Middle frontal gyrus (tissue), 1 donor: ENCODE results near the gene SFMBT2.
"Not testable (repeated sequence)": the region's sequence is repeated elsewhere in the genome, so short reads cannot be mapped to it uniquely, and the experiment has no call there.

Experiments used
- DNase-seq: peaks from one replicate; pipeline ENCODE4 v3.0.0-alpha.2; 2015; ENCODE audit warnings: low spot score; ENCODE audit errors: extremely low spot score

Gene SFMBT2

DNA sequence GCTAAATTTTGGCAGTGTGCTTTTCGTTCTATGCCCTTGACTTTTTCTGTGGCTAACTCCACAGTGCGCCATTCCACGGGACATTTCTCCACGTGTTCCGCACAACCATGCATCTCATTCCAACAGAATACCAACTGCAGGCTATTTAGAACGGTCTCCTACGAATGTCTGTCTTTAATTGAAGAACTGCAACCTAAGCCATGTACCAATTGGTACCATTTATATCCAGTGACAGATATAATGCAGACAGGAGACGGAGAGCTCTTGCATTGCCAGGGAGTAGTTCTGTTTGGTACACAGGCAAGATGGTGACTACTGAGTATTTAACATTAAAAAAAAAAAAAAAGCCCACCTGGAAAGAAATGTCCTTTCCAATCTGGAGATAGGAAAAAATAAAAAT is 9.1 kb downstream of the SFMBT2 start:
- no peak for DNase-seq

DNA sequence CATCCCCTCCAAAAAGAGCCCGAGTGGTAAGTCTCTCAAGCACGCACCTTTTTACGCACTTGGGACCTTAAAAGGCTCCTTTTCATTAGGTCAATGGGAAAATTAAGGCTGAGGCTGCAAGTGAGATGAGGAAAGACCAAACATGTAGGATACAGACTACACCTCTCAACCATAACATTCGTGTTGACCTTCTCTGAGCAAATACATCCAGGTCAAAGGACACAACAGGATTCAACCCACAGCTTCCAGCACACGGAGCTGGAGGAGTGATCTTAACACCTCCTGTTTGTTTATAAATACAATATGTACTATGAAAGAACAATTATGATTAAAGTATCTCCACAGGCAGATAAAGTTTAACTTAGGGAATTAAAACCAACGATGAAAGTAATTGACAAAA is 9.7 kb downstream of the SFMBT2 start:
- DNase-seq: no peak

DNA sequence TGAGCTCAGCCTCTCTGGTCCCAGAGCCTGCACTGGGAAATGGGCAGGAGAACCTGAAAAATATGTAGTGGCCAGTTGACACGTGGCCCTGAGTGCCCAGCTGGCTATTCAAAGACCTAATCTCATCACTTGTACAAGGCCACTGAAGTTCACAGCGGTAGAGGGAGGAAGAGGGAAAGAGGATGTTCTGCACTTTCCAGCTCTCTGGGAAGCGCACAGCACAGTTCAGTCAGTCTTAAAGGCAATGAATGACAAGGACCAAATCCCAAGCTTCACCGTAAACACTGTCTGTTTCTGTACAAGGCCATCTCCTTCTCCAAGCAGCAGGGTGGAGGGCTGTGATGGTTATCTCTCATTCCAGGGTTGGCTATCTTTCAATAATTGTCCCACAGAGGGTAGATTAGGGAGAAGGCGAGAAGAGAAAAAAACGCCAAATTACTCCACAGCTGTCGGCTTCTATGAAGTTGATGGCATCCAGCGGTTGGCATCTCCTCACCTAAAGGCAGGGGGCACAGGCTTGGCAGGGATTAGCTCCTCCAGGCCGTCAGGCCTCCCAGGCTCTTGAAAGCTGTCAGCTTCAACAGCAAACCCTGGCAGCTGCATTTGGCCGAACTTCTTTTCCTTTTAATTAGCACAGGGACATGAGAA is 10.6 kb downstream of the SFMBT2 start:
- no peak for DNase-seq

DNA sequence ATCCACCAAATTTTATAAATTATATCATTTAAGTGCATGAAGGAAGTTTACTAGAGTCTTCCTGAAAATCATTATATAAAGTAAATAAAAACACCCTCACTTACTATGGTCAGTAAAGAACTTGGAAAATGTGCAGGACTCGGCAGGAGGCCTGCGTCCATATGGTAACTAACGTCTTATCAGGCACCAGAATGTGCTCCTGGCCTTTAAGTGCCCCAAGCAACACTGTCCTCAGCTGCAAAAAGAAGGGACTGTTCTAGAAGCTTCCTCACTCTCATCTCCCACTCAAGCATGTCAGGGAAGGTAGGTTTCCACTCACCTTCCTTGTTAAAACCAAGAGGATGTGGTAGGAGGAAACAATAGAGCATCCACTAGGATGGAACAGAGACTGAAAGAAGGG is 11.3 kb downstream of the SFMBT2 start:
- DNase-seq: no peak

- no peak for DNase-seq
Observed at GRCh38 chr10:7397049-7398035, 13.5 kb downstream of the SFMBT2 start.

DNA sequence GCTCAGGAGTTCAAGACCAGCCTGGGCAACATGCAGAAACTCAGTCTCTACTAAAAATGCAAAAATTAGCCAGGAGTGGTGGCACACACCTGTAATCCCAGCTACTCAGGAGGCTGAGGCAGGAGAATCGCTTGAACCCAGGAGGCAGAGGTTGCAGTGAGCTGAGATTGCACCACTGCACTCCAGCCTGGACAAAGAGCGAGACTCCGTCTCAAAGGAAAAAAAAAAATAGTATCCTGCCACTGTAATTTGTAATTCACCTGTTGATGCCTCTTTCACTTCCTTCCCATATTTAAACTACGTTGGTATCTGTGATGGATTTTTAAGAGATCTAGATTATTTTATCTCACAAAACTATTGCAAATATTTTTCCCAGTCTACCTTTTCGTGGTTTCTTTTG is 18.5 kb downstream of the SFMBT2 start:
- not testable (repeated sequence) for DNase-seq

DNA sequence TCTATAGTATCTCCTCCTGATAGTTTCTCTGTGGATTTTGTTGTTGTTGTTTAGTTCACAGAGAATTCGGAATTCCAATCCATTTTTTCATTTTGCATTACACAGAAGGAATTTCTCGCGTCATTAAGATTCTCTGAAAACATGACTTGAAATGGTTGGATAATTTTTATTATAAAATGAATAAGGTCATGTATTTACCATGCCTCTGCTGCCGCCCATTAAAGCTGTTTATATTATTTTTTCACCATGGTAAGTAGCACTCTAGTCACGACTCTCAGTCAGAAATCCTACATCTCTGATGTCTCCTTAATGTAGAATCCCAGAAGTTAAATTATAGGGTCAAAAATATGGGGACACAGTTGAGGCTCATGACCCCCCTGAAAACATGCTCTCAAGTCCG is 19.1 kb downstream of the SFMBT2 start:
- no peak for DNase-seq

- DNase-seq: not testable (repeated sequence)
Observed at GRCh38 chr10:7390689-7391110, 20.1 kb downstream of the SFMBT2 start.

DNA sequence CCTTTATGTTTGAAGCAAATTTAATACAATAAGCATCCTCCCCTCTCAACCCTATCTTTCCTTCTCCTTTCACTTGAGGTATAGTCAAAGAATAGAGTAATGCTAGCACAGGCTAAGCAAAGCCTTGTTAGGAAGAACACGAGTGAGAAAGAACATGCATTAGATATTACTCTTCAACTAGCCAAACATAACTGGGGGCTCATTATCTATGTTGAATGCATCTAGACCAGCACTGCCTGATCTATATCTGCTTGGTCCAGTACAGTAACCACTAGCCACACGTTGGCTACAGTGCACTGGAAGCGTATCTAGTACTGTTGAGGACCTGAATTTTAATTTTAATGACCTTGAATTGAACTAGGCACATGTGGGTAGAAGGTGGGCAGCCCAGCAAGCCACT is 21.0 kb downstream of the SFMBT2 start:
- DNase-seq: no peak

DNA sequence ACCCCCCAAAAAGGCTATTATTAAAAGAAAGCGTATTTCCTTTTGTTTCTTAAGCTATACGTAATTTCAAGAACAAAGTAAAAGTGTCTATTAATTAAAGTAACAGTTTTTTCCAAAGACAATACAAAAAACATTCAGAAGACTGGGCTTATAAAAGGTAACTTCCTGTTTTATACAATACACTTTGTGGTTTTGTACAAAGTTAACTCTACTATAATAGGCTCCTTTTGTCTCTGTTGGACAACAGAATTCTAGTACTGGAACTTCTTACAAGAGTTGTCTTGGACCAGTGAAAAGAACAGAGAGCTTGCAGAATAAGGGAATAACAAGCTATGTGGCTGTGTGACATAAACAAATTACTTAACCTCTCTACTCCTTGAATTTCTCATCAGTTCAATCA is 21.5 kb downstream of the SFMBT2 start:
- no peak for DNase-seq

DNA sequence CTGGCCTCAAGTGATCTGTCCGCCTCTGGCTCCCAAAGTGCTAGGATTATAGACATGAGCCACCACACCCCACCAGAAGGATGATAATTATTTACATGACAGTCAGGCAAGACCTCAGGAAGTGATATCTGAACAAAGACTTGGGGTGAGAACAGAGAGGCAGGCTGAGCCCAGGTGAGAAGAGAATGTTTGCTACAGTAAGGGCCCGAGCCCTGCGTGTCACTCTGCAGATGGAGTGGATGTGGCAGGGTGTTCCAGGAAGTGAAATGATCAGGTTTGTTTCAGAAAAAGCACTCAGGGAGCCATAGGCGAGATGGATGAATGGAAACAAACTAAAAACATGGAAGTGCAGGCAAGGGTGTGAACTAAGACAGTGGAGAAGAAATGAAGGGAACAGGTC is 22.2 kb downstream of the SFMBT2 start:
- no peak for DNase-seq

DNA sequence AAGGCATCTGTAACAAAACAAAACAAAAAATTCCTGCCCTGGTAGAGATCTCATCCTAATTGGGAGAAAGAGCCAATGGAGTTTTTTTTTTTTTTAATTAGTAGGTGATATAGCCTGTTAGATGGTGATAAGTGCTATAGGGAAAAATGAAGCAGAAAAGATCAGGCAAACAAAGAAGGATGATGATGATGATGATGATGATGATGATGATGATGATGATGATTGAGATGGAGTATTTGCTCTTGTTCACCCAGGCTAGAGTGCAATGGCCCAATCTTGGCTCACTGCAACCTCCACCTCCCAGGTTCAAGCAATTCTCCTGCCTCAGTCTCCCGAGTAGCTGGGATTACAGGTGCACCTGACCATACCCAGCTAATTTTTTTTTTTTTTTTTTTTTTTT is 22.7 kb downstream of the SFMBT2 start:
- not testable (repeated sequence) for DNase-seq

DNA sequence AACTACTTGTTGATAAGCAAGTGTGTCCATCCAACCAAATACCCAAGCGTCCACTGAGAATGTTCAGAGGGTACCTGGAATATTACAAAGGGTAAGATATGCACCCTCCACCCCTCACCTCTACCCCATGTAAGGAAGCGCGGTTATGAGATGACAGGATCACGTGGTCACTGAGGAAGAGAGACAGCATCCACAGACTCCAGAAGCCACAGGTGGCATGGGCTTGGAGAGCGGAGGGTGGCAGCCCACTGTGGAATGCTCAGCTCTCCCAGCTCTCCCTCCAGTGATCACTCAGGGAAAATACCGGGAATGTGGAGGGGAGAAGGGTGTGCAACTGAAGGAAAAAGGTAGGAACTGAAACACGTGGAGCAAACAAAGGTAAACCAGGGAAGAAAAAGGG is 25.7 kb downstream of the SFMBT2 start:
- DNase-seq: no peak

DNA sequence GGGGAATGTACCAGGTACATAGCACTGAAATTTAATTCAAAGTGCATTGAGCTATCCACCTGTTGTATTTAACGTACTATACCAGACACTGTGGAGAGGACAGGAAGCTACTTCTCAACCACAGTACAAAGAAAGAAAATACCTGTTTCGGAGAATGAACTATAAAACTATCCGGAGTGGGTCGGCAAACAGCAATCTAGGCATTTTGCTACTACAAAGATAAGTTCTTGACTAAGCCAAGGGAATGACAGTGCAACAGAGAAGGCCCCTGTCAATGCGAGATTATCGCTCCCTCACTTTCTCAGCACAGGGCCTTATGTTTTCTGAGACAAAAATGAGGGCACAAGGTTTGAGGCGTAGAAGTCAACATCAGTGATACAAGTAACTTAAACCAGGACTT is 27.4 kb downstream of the SFMBT2 start:
- no peak for DNase-seq

- no peak for DNase-seq
Observed at GRCh38 chr10:7380704-7381241, 30.1 kb downstream of the SFMBT2 start.

GRCh38 chr10:7378602-7379403 is 32.0 kb downstream of the SFMBT2 start:
- DNase-seq: no peak

DNA sequence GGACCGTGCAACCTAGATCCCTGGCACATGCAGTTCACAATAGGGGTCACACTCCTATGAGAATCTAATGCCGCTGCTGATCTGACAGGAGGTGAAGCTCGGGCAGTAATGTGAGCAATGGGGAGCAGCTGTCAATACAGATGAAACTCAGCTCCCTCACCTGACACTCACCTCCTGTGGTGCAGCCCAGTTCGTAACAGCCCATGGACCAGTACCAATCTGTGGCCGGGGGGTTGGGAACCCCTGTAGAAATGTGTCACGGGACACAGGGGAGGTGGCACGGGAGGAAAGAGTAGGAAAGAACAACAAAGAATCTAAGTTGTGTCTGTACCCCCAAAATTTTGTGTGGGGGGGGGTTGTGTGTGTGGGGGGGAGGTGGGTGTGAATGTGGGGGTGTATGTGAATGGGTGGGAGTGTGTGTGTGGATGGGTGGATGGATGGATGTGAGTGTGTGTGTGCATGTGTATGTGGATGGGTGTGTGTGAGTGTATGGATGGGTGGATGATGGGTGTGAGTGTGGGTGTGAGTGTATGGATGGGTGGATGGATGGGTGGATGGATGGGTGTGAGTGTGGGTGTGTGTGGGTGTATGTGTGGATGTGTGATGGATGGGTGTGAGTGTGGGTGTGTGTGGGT is 33.1 kb downstream of the SFMBT2 start:
- no peak for DNase-seq

GRCh38 chr10:7374795-7375194 is 36.0 kb downstream of the SFMBT2 start:
- no peak for DNase-seq

DNA sequence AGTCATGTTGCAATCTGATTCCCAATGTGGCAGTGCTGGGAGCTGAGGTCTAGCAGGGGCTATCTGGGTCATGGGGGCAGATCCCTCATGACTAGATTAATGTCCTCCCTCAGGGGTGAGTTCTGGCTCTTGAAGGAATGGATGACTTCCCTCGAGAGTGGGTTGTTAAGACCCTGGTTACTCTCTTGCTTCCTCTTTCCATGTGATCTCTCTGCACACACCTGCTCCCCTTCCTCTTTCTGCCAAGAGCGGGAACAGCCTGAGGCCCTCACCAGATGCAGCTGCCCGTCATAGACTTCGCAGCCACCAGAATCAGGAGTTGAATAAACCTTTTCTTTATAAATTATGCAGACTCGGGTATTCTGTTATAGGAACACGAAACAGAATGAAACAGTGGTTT is 37.8 kb downstream of the SFMBT2 start:
- no peak for DNase-seq

GRCh38 chr10:7372504-7372903 is 38.3 kb downstream of the SFMBT2 start:
- no peak for DNase-seq

DNA sequence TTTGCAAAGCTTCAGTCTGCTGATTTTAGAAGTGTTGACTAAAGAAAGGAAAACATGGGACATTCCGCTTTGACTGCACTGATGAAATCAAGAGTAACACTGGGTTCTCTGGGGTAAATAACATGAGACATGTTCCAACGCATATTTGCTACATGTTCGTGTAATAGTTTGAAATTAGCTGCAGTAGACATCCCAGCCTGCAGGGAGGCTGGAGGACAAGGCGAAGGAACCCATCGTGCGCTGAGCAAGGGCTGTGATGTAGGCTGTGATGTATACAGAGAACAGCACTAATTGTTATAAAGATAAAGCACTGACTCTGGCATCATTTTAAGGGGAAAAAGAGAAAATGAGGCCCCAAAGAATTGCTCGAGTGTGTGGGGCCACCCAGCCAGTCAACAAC is 40.3 kb downstream of the SFMBT2 start:
- DNase-seq: no peak
